GM21381 (cell line): Measurements from ENCODE around the gene HSF5.
"Not testable (repeated sequence)": the region's sequence is repeated elsewhere in the genome, so short reads cannot be mapped to it uniquely, and the experiment has no call there.

Experiments used
- ATAC-seq: cut with Tn5 transposase; IDR thresholded peaks from one replicate; pipeline ENCODE4 v1.9.1; 2021; ENCODE audit warnings: mild to moderate bottlenecking, moderate library complexity; ENCODE audit not compliant: unreplicated experiment

HSF5 gene

GRCh38 chr17:58415371-58416055 is 72.7 kb downstream of the HSF5 start:
- ATAC-seq = no peak

DNA sequence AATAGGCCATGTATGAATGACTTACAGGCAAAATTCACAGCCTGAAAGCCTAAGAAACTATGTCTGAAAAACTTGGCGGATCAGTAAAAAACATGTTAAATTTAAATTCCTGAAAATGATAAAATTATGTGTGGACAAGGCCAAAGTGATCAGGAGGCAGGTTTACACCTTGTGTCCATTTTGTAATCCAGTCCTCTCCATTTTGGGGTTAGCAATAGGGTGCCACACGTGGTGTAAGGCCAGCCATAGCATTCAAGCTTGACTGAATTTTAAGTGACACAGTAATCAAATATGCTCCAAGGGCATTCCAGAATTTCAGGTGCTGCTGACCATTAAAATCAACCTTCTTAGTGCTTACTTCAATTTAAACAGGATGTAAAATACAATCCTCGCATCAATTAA is 73.6 kb downstream of the HSF5 start:
- ATAC-seq = no peak

GRCh38 chr17:58413684-58414083 is 74.5 kb downstream of the HSF5 start:
- no peak for ATAC-seq

GRCh38 chr17:58412961-58413586 is 75.1 kb downstream of the HSF5 start:
- no peak for ATAC-seq

DNA sequence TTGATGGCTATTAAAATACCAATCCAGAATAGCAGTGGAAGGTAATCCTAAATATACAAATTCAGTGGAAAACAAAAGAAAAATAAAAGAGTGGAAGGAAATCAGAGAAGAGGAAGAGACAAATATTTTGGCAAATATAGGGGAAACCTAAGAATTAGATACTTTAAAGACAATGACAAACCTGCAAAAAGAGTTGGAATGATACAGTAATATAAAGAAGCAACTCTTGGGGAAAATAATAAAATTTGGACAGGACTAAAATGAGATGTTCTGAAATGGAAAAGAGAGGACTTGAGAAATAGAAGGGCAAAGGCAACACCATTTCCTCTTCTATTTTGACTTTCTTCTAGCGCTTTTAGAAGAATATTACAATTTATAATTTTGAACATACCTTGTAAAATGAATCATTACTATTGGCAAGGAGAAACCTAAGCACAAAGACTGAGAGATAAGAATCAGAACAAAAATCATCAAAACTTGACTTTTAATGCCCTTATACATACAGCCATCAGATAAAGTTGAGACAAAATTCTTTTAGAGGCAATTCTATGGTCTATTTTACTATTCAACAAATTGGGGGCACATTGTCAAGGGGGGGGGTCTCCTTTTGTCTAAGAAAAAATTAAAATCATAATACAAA is 76.0 kb downstream of the HSF5 start:
- no peak for ATAC-seq

GRCh38 chr17:58411408-58411894 is 76.8 kb downstream of the HSF5 start:
- ATAC-seq = no peak

DNA sequence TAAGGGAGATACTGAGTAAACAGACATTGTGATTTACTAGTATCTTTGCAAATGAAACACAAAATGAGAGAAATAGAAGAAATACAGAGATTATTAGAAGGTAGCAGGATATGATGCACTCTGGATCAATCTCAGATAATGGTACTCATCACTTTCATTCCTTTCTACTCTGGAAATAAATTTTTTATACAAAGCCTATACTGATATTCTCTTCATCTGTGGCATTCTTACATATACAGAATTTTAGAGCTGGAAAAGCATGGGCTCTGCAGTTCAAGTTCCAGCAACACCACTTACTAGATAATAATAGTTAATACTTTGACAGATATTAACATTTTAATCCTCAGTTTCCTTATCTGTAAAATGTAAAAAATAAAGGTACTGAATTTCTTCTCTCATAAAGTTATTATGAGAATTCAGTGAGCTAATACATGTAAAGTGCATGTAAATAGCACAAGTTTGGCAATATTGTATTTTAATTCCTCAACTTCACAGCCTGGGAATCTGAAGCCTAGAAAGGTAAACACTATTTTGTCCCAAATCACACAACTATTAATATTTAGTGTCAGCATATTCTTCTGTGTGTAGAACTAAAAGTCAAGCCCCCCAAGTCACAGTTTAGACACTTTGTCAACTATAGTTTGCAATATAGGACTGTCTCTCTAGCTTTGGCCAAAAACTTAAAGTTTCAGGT is 77.3 kb downstream of the HSF5 start:
- ATAC-seq = no peak

DNA sequence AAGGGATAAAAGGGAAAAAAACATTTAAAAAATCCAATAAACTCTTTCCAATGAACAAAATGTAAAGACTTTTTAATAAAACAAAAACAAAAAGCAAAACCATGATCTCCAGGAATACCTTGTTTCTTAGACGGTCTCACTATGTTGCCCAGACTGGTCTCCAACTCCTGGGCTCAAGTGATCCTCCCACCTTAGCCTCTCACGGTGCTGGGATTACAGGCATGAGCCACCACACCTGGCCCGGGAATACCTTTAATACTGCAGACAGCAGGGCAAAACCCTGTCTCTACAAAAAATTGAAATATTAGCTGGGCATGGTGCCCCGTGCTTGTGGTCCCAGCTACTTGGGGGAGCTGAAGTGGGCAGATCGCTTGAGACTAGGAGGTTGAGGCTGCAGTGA is 78.8 kb downstream of the HSF5 start:
- ATAC-seq = no peak

DNA sequence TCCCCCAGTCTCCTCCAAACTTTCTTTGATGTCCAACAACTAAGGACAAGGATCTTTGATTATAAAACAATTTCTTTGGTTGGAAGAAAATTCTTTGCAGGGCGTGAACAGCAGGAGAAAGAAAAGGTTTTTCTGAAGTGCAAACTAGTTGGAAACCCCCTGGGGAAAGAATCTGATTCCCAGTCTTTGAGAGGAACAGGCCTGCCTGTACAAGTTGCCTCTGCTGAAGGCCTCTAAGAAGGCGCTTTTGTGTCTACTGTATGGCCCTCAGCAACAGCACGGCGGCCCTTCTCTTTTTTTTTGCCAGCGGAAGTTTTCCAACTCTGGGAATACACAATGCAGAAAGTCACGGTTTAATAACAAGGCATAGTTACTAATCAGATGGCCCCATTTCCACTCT is 84.9 kb downstream of the HSF5 start:
- no peak for ATAC-seq

DNA sequence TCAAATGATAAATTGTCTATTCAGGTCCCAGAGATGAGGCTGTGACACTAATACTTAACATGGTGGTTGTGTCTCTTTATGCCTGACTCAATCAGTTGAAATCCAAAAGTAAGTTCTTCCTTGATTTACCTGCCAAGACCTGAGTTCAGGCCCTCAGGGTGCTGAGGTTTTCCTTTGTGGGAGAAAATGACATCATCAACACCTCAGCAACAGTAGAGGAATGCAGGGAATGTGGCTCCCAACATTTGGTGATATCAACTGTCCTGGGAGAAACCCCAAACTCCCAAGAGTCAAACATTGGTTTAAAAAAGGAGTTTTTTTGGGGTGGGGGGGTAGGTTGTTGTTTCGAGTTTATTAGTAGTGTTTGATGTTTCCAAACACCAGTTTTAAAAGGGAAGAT is 85.5 kb downstream of the HSF5 start:
- ATAC-seq = no peak

DNA sequence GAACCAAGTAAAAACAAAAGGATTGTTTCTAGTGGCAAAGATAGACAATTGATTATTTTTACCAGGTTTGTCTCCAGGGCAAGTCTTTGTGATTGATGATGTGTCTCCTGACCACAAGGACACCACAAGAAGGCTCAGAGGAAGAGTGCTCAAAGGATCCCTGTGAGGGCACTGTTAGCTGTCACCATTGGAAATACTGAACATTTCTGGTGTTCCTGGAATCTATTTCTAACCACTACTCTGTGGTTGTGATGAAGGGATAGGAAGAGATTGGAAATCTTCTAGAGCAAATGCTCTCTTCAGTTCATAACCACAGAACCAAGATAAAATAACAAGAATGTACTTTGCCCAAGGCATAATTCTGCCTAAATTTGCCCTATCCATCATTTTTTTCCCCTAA is 86.2 kb downstream of the HSF5 start:
- ATAC-seq = no peak

- no peak for ATAC-seq
Measured at GRCh38 chr17:58401287-58401686, 86.9 kb downstream of the HSF5 start.

GRCh38 chr17:58400826-58401225 is 87.4 kb downstream of the HSF5 start:
- ATAC-seq = no peak

DNA sequence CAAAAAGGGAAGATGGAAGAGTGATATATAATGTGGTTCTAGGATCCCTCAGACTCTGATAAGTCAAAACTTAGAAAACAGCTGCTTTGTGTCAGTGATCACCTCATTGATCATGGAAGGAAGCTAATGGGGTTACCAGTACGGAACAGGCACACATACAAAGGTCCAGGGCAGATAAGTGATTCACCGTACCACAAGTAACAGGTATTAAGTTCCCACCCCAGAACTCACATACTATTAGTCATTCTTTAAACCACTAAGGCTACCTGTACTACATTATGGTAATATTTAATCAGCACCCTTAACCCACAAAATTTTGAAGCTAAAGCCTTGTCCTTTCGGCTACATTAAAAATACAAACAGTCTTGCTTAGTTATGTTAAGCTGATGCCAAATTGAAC is 88.2 kb downstream of the HSF5 start:
- no peak for ATAC-seq

GRCh38 chr17:58398574-58399266 is 89.5 kb downstream of the HSF5 start:
- no peak for ATAC-seq

DNA sequence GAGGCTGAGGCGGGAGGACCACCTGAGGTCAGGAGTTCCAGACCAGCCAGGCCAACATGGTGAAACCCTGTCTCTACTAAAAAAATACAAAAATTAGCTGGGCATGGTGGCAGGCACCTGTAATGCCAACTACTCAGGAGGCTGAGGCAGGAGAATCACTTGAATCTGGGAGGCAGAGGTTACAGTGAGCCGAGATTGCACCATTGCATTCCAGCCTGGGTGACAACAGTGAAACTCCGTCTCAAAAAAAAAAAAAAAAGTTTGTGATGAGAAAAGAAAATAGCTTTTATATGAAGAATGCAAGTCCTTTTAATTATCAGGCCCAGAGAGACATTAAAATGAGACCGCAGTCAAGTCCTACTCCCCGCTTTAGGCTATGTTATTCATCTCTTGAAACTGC is 90.8 kb downstream of the HSF5 start:
- ATAC-seq = not testable (repeated sequence)

- no peak for ATAC-seq
Measured at GRCh38 chr17:58396173-58396572, 92.0 kb downstream of the HSF5 start.

DNA sequence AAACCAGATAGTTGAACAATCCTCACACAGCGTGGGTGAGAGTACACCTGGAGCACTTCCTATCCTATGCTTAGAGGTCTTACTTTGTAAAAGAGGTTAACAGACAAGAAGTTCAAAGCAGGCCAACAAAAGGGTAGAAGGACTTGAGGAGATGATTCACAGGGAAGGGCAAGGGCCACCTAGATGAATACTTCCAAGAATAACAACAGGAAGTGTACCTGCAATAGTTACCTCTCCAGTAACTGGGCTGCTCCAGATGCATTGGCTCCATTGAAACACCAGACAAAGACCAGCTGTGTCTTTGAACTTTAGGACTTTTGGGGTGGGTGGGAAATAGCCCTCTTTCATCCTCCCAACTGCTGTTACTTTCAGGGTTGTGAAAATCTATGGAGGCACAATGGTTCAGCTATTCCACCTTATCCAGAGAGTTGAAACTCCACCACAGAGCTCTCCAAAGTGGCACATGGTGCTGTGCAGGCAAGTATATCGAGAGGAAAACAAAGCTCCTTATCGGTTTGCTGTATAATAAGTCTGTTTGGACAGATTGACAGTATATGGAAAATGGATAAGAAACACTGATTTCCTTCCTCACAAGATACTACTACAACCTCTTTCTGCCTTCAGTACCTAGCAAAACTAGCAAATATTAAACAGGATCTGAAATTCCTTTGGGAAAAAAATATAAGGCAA is 93.5 kb downstream of the HSF5 start:
- no peak for ATAC-seq

DNA sequence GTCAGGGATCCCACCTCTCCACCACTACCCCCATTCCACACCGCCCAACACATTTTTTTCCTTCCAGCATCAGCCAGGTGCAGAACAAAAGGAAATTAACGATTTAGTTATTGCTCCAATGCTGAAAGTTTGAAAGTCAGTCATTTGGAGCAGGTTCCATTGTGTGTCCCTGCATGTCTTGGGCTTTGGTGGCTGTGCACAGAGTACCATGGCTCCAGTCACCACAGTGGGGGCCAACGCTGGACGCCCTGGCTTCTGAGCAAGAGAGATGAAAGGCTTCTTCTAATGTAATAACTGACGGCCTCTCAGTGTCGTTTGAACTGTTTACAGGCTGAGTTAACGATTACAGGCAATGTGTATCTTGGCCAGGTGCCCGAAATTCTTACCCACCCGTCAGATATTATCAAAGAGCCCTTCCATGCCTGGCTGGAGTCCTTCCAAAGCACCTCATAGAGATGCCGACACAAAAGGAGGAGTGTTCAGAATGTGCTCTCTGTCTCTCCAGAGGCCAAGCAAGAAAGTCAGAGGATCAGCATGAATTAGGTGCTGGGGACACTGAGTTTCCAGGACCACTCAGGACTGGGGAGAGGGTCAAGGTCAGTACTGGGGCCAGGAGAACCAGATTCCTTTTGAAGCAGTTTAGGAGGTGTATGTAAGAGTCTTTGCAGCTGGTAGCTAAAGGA is 96.8 kb downstream of the HSF5 start:
- no peak for ATAC-seq

GRCh38 chr17:58390884-58391283 is 97.3 kb downstream of the HSF5 start:
- ATAC-seq = no peak
